Kidney (tissue), 14 donors: ENCODE measurements around the gene SDR9C7. TPM values are rescaled to one million over a fixed set of nuclear protein-coding genes. Genes with fewer than 3 reads are reported as not detected.
"Not testable (repeated sequence)": the region's sequence is repeated elsewhere in the genome, so short reads cannot be mapped to it uniquely, and the experiment has no call there.

ENCODE experiments used
- DNase-seq, 5 donors: peaks; one replicate each; pipeline ENCODE4 v3.0.0-alpha.2; 2013 to 2020
- FAIRE-seq: peaks from 2 replicates; lab custom pipeline; 2012; peaks lifted over from hg19 to GRCh38; lab: Jason Lieb, UNC
- H3K27ac ChIP-seq, 2 donors: one replicate each; pipeline ENCODE4 v1.7.0; 2013; ENCODE audit warnings: low read depth in 2 of 2, low read length in 2 of 2, inconsistent platforms in 1 of 2
- H3K27me3 ChIP-seq: one replicate; pipeline ENCODE4 v1.7.1; 2013; ENCODE audit warnings: low read length, inconsistent platforms; ENCODE audit not compliant: control insufficient read depth, insufficient read depth
- H3K36me3 ChIP-seq, 3 donors: one replicate each; pipeline versions ENCODE4 v1.7.0 to v1.7.1; 2013; ENCODE audit warnings: low read length in 3 of 3, control low read depth in 1 of 3, inconsistent platforms in 1 of 3; ENCODE audit not compliant: insufficient read depth in 3 of 3, control insufficient read depth in 2 of 3
- H3K4me1 ChIP-seq, 3 donors: one replicate each; pipeline versions ENCODE4 v1.7.0 to v1.7.1; 2013; ENCODE audit warnings: low read length in 3 of 3, inconsistent platforms in 1 of 3, low read depth in 1 of 3; ENCODE audit not compliant: control insufficient read depth in 2 of 3, insufficient read depth in 2 of 3
- H3K4me3 ChIP-seq, 3 donors: one replicate each; pipeline versions ENCODE4 v1.7.0 to v1.8.1; 2013; ENCODE audit warnings: low read length in 3 of 3, control low read depth in 1 of 3, inconsistent platforms in 1 of 3
- H3K9ac ChIP-seq, 3 donors: one replicate each; pipeline versions ENCODE4 v1.7.0 to v1.7.1; 2013; ENCODE audit warnings: low read length in 3 of 3, control low read depth in 1 of 3, inconsistent platforms in 1 of 3
- H3K9me3 ChIP-seq, 3 donors: one replicate each; pipeline versions ENCODE4 v1.7.0 to v1.7.1; 2013; ENCODE audit warnings: low read length in 3 of 3, control low read depth in 1 of 3, inconsistent platforms in 1 of 3; ENCODE audit not compliant: control insufficient read depth in 2 of 3, insufficient read depth in 1 of 3
- intact Hi-C: fragments of 100-400 bp; cut with DNase I; formaldehyde crosslinking; loops from one replicate; pipeline ENCODE4 v1.11.1; 2022
- polyA plus RNA-seq: library from polyadenylated mRNA; stranded (reverse); fragments of 350-450 nt; fragmentation: Illumina TruSeq; extraction: RNeasy Lipid Tissue Mini Kit (QIAGEN cat#74804); gene quantifications from one replicate; pipeline ENCODE4 v1.2.3, GENCODE V29; 2014; ENCODE audit warnings: low read depth, low replicate concordance; ENCODE audit not compliant: insufficient read depth
- total RNA-seq: library from RNA; stranded (reverse); fragmentation: NEBNext Ultra II Directional; extraction: Animal tissue kit (Norgen Biotek cat#: 25700); gene quantifications from one replicate; pipeline ENCODE4 v1.2.1, GENCODE V29; 2021
- TF ChIP-seq, protein P1 (sequence below): IDR thresholded peaks from 3 replicates; pipeline ENCODE4 v1.5.1; 2012; ENCODE audit warnings: mild to moderate bottlenecking, moderate library complexity, borderline replicate concordance; ENCODE audit not compliant: insufficient read depth; ENCODE audit errors: extremely low read depth
- donor health status: control.
- donor health status: control.
- donor health status: control.
- donor health status: control.
- donor health status: control.
- donor health status: DM: yes; HTN: yes; CAD: no.
- donor health status: Normal renal cell carcinoma (clear cell type).

Gene SDR9C7
- total and polyA plus RNA-seq, 2 donors from 2014 or later, result not detected

DNA sequence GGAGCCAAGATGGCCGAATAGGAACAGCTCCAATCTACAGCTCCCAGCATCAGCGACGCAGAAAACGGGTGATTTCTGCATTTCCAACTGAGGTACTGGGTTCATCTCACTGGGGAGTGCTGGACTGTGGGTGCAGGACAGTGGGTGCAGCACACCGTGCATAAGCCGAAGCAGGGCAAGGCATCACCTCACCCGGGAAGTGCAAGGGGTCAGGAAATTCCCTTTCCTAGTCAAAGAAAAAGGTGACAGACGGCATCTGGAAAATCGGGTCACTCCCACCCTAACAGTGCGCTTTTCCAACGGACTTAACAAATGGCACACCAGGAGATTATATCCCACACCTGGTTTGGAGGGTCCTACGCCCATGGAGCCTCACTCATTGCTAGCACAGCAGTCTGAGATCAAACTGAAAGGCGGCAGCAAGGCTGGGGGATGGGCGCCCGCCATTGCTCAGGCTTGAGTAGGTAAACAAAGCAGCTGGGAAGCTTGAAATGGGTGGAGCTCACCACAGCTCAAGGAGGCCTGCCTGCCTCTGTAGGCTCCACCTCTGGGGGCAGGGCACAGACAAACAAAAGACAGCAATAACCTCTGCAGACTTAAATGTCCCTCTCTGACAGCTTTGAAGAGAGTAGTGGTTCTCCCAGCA is 31.9 kb upstream of the SDR9C7 start:
- H3K4me1 ChIP-seq, intact Hi-C loops, DNase-seq, H3K36me3 ChIP-seq, H3K4me3 ChIP-seq, H3K27me3 ChIP-seq, H3K9ac ChIP-seq, FAIRE-seq, H3K27ac ChIP-seq, H3K9me3 ChIP-seq: not testable (repeated sequence)

DNA sequence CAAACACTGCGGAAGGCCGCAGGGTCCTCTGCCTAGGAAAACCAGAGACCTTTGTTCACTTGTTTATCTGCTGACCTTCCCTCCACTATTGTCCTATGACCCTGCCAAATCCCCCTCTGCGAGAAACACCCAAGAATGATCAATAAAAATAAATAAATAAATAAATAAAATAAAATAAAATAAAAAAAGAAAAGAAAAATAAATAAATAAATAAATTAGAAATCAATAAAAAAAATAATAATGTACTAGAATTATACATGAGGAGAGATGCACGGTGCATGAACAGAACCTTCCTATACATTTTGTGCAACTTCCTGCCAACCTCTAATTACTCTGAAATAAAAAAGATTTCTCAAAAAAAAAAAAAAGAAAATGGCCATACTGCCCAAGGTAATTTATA is 30.9 kb upstream of the SDR9C7 start:
- H3K9ac ChIP-seq, H3K27ac ChIP-seq, H3K27me3 ChIP-seq, H3K4me3 ChIP-seq, intact Hi-C loops, FAIRE-seq, H3K36me3 ChIP-seq, H3K4me1 ChIP-seq, H3K9me3 ChIP-seq, DNase-seq: not testable (repeated sequence)

GRCh38 chr12:56963557-56963956 is 29.3 kb upstream of the SDR9C7 start:
- H3K4me3 ChIP-seq, intact Hi-C loops, FAIRE-seq, H3K4me1 ChIP-seq, DNase-seq, H3K9me3 ChIP-seq, H3K36me3 ChIP-seq, H3K27ac ChIP-seq, H3K27me3 ChIP-seq, H3K9ac ChIP-seq: not testable (repeated sequence)

GRCh38 chr12:56962247-56962646 is 28.0 kb upstream of the SDR9C7 start:
- H3K4me1 ChIP-seq, H3K27me3 ChIP-seq, H3K36me3 ChIP-seq, H3K4me3 ChIP-seq, H3K27ac ChIP-seq, FAIRE-seq, H3K9ac ChIP-seq, intact Hi-C loops, DNase-seq: not testable (repeated sequence)
- H3K9me3 ChIP-seq, result peaks cover 0 to 10% (median 0%) of the 10 kb centered on the region in 3 donors

- Histone ChIP-seq H3K36me3 (no peaks in the 10 kb centered on the region), H3K4me1 (no peaks in the 10 kb centered on the region), H3K27me3 (no peaks in the 10 kb centered on the region), H3K9ac (no peak overlapping the region), H3K4me3 (no peak overlapping the region), H3K27ac (no peak overlapping the region), H3K9me3 (peaks cover 0 to 10% (median 0%) of the 10 kb centered on the region in 3 donors)
- intact Hi-C loops, result no loop called here
- FAIRE-seq, result no peak
- TF ChIP-seq, protein P1, sequence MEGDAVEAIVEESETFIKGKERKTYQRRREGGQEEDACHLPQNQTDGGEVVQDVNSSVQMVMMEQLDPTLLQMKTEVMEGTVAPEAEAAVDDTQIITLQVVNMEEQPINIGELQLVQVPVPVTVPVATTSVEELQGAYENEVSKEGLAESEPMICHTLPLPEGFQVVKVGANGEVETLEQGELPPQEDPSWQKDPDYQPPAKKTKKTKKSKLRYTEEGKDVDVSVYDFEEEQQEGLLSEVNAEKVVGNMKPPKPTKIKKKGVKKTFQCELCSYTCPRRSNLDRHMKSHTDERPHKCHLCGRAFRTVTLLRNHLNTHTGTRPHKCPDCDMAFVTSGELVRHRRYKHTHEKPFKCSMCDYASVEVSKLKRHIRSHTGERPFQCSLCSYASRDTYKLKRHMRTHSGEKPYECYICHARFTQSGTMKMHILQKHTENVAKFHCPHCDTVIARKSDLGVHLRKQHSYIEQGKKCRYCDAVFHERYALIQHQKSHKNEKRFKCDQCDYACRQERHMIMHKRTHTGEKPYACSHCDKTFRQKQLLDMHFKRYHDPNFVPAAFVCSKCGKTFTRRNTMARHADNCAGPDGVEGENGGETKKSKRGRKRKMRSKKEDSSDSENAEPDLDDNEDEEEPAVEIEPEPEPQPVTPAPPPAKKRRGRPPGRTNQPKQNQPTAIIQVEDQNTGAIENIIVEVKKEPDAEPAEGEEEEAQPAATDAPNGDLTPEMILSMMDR, result no peak
- no peak for DNase-seq
These were observed 24.2 kb upstream of the SDR9C7 start for GRCh38 chr12:56958422-56958821.
